HG03469 (cell line): ENCODE measurements around the gene CNDP1.
"Not testable (repeated sequence)": the region's sequence is repeated elsewhere in the genome, so short reads cannot be mapped to it uniquely, and the experiment has no call there.

ENCODE experiments used
- ATAC-seq: cut with Tn5 transposase; IDR thresholded peaks from one replicate; pipeline ENCODE4 v1.9.1; 2021; ENCODE audit warnings: mild to moderate bottlenecking, moderate library complexity, moderate number of reproducible peaks; ENCODE audit not compliant: unreplicated experiment

CNDP1 gene, protein sequence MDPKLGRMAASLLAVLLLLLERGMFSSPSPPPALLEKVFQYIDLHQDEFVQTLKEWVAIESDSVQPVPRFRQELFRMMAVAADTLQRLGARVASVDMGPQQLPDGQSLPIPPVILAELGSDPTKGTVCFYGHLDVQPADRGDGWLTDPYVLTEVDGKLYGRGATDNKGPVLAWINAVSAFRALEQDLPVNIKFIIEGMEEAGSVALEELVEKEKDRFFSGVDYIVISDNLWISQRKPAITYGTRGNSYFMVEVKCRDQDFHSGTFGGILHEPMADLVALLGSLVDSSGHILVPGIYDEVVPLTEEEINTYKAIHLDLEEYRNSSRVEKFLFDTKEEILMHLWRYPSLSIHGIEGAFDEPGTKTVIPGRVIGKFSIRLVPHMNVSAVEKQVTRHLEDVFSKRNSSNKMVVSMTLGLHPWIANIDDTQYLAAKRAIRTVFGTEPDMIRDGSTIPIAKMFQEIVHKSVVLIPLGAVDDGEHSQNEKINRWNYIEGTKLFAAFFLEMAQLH

DNA sequence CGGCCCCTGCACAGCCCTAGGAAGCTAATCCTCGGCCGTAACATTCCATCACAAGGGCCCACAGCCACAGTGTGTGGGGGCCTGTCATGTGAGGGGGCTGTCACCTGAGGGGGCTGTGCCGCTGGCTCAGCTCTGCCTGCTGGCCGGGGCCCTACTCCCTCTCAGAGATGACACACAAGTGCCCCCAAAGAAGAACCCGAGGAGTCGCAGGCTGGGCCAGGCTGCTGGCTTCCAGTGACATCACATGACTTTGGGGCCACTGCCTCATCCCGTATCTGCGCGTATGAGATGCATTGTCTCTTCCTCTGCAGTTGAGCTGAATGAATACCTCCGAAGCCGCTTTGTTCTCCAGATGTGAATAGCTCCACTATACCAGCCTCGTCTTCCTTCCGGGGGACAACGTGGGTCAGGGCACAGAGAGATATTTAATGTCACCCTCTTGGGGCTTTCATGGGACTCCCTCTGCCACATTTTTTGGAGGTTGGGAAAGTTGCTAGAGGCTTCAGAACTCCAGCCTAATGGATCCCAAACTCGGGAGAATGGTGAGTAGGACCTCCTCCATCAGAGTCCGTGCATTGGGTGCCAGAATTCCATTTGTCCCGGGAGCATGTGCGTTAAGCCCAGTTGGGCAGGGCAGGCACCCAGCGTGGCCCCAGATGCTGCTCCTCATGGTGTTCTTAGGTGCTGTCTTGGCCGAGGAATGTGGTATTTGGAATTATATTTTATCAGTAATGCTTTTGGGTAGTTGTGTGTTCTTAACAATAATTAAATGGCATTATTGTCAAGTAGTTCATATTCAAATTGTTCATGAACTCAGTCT lies at the start of gene CNDP1:
Gene CNDP1, plus strand, starts transcription at position 351 of the 820 bp plus-strand sequence. Its CDS starts 168 bp downstream, at position 519.
- ATAC-seq: no peak

DNA sequence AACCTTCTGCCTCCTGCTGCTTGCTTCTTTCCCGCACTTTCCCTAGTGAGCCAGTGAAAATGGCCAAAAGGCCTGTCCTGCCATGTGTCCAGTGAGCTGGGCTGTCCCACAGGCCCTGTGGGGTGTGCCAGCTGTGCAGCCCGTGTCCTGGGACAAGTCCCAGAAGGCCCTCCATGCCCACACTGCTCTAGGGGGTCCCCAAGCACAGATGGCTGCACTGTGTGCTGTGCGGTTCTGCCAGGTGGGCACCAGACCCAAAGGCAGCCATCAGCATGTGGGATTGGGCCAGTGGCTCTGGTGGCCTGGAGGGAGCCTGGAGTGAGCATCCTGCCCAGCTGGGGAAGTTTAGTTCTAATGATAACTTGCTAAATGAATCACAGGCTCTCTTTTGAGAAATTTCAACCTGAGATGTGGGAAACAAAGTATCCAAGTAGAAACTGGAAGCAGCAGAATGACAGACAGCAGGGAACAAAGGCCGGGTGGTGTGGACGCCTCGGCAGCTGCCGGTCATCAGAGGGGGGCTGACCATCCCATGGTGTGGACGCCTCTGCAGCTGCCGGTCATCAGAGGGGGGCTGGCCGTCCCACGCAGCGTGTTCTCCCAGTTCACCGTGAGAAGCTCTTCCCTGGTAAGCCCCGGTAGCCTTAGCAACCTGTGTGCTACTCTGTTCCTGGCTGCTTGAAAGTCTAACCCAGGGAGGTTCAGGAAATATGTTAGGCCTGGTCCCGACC lies 48.0 kb upstream of the CNDP1 start:
- no peak for ATAC-seq

DNA sequence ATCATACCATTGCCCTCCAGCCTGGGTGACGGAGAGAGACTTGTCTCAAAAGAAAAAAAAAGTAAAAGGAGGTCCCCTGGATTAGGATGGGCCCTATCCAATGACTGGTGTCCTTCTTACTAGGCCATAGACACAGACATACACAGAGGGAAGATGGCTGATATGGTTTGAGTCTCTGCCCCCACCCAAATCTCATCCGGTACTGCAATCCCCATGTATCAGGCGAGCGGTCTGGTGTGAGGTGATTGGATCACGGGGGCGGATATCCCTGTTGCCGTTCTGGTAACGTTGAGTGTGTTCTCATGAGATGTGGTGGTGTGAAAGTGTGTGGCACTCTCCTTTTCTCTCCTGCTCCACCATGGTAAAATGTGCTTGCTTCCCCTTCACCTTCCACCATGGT lies 45.9 kb upstream of the CNDP1 start:
- ATAC-seq: no peak

DNA sequence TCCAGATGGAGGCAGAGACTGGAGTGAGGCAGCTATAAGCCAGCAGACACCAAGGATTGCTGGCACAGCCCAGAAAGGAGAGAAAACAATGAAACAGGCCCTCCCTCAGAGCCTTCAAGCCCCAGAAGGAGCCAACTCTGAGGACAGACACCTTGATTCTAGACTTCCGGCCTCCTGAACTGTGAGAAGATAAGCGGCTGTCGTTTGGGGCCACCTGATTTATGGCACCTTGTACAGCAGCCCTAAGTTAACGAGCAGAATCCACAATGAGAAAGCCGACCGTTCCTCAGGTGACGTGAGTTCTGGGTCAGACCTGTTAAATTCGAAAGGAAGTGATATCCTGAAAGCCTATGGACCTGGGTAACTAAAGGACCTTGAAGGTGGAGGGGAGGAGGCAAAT lies 45.4 kb upstream of the CNDP1 start:
- no peak for ATAC-seq

DNA sequence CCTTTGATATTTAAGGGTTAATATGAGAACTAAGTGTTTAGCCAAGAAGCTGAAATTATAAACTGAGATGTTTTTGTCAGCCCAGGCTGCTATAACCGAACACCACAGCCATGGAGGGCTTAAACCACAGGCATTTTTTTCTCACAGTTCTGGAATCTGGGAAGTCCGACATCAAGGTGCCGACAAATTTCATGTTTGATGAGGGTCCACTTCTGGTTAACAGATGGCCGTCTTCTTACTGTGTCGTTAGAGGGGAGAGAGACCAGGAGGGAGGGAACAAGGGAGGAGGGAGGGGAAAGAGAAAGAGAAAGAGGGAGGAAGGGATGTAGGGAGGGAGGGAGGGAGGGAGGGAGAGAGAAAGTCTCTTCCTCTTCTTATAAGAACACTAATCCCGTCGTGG lies 44.6 kb upstream of the CNDP1 start:
- no peak for ATAC-seq

DNA sequence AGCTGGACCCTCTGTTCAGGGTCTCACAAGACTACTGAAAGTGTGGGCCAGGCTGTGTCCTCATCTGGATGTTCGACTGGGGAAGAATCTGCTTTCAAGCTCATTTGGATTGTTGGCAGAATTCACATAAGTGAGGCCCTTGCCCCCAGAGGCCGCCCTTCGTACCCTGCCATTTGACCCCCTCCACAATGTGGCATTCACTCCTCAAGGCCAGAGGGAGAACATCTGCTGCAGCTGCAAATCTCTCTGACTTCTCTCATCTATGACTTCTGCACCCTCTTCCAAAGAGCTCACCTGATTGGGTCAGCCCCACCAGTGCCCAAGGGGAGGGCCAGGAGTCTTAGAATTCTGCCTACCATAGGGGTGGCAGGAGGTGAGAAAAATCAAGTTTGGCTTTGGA lies 42.0 kb upstream of the CNDP1 start:
- no peak for ATAC-seq

DNA sequence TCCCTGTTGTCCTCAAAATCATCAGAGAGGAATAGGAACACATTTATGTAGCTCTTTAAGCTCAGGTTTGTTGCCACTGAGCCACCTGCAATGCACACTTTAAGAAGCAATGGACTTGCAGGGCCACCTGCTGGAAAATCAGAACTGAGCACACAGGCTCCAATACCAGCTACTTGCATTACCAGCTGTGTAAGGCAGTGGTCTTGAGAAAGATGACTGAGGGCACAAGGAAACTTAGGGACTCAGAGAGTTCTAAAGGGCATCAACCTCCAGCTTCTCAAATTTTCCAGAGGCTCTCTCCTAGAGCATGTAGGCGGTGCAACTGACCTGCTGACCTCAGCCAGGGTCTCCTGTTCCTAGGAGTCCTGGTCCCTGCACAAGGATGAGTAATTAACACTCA lies 40.6 kb upstream of the CNDP1 start:
- peak; percentile 18 for ATAC-seq

DNA sequence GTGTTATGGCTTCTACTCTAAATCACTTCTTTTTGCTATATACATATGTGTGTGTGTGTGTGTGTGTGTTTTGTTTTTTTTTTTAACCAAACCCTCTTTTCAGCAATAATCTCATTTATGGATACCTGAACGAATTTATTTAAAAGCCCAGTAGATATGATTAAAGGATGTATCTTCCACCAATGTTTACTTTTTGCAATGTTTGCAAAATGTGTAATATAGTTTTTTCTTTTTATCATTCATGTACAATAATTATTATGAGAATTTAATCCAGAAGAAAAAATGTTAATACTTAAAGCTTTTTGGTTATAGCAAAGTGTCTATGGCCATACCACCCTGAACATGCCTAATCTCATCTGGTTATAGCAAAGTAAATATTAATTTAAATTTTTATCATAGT lies 39.8 kb upstream of the CNDP1 start:
- ATAC-seq: no peak

DNA sequence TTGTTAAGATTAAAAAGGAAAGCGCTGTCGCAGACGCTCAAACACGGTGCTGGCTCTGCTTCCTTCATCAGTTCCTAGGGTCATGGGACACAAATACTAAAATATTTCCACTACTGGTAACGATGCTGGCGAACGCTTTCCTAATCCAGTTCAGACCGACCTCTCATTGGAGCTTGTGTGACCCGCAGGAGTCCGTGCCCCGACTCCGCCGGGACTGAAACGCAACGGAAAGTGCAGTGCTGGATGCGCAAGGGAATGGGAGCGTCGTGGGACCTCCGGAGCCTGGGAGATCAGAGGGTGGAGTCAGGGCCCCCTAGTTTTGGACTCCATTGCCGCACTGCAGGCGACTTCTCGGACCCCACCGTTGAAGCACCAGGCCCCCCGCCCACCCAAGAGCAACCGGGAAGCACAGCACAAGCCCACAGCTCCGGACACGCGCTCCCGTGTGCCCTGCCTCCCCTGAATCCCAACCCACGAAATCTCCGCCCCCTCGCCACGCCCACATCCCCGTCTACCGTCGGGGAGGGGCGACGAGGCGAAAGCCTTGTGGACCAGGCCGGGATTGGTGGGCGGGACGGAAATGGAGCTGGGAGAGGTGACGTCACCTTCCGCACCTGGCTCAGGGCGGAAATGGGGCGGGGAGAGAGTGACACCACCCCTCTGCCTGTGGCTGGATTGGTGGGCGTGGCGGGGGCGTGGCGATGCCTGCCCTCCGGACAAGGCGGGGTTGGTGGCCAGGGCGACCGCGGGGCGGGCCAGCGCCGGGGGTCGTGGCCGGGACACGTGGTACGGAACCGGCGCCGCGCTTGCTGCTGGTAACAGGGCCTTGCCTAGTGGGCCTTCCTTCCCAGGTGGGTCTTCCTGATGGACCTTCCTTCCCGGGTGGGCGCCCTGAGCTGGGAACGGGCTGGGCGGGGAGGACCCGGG lies 38.5 kb upstream of the CNDP1 start, which contains the start of gene CNDP2:
Gene CNDP2, plus strand, starts transcription at position 783 of the 927 bp plus-strand sequence. CDS start 3,611 bp downstream, outside the sequence.
- peak; percentile 53 for ATAC-seq

DNA sequence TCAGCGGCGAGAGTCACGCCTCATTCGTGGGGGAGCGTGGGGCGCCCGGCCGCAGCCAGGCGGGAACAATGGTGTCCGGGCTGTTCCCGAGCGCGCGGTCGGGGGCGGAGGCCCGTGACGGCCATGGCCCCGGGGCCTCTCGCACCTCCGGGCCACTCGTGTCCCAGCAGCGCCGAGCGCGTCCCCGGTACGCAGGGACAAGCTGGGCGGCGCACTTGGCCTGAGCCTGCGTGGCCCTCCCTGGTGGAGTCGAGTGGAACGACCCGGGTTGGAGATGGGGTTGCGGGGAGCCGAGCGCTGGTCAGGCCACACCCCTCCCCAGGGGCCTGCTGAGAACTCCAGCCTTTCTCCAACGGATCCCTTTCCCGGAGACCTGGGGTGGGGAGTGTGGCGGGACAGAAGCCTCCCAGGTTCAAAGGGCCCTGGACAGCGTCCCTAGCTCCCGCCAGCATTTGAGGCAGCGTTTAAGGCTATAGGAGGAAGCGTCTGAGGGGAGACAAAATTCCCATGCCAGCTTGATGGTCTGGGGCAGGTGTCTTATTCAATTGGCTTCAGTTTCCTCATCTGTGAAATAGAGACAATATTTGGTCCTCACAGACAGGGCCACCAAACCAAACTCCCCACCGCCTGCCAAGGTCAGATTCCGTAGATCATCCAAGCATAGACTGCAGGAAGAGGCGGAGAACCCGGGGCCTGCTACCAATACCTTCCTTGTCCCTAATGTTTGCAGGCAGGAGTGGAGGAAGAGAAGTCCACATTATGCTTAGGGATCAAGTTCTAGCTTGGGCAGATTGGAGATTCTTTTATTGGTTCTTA lies 37.6 kb upstream of the CNDP1 start:
- ATAC-seq: peak; percentile 9

DNA sequence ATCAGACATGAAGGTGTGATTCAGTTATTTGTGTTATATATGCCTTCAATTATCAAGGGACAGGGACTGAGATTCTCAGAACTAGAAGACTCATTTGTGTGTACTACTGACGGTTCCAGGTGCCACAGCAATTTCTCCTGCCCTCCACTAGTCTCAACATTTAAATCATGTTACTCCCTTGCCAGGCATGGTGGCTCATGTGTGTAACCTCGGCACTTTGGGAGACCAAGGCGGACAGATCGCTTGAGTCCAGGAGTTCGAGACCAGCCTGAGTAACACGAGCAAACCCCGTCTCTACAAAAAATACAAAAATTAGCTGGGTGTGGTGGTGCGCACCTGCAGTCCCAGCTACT lies 37.0 kb upstream of the CNDP1 start:
- ATAC-seq: no peak

DNA sequence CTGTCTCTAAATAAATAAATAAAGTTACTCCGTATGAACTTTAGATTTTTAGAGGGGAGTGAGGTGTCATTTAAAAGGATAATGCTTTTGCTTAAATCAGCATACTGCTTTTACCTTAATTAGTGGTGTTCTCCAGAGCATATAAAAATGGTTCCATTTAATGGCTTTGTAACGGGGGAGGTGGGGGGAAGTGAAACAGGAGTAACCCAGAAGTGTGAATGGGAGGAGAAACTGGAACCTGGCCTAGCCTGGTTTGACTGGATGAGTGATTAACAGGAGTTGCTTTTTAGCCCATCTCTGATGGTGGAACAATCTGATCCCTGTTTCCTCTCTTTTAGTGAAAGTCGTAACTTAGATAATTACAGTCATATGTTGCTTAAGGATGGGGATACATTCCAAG lies 36.5 kb upstream of the CNDP1 start:
- no peak for ATAC-seq

DNA sequence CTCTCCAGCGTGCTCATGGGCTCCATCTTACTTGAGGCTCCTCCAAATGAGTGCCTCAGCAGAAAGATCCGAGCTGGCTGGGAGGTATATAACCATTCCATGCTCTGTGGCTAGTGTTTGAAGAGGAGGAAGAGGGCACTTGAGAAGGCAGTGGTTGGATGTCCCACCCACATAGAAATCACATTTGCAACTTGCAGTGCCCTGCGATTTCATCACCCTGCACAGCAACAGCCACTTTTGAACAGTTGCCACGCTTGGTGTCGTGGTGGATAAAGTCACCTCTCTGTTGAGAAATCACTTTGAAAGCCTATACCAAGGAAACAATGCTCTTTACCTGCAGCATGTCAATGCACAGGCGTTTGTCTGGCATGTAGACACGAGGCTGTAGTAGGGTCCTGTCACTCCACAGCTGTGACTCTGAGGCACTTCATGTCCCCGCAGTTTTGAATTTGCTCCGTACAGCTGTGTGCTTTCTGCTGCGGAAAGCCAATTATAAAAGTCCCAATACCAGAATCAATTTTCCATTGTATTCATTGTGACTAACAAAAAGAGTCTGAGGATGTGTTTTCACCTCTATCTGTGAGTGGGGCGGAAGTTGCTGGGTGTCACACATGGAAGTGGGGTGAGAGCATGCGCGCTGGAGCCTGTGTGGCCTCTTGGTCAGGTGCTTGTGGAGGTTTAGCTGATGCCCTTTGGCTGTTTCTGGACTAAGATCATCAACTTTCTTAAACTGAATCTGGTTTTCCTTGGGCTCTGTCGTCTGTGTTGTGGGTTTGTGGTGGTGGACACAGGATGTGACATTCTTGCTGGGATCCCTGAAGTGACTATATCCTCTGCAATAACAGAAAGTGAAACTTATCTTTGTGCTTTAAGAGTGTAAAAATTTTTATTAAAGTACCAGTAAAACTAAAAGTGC lies 35.3 kb upstream of the CNDP1 start:
- peak; percentile 15 for ATAC-seq

DNA sequence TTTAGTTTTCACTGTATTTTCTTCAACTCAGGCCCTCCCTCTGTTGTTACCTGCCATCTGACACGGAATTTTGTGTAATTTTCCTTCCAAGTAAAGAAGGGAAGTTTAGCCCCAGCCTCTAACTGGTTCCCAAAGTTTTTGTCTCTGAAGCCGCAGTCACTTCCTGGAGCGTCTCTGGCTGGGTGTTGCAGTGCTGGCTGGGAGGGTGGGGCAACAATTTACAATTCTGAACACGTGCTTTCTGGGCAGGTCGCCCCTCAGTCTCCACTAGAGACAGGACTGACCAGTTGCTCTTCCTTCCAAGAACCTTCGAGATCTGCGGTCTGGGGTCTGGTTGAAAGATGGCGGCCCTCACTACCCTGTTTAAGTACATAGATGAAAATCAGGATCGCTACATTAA lies 34.7 kb upstream of the CNDP1 start:
- ATAC-seq: peak; percentile 31

DNA sequence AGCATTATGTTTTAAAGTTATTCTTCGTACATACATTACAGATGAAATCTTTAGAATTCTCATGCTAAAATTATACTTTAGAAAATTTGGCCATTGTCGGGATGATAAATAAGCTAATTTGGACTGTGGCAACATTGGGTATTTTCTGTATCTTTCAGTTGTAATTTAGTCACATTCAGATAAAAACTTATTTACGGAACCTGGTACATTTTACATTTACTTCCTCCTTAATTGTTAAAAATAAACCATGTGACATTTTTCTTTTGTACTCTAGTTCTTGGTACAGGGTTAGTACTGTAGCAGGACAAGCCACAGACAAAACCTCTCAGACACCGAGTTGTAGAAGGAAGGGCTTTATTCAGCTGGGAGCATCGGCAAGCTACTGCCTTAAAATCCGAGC lies 33.9 kb upstream of the CNDP1 start:
- ATAC-seq: no peak

DNA sequence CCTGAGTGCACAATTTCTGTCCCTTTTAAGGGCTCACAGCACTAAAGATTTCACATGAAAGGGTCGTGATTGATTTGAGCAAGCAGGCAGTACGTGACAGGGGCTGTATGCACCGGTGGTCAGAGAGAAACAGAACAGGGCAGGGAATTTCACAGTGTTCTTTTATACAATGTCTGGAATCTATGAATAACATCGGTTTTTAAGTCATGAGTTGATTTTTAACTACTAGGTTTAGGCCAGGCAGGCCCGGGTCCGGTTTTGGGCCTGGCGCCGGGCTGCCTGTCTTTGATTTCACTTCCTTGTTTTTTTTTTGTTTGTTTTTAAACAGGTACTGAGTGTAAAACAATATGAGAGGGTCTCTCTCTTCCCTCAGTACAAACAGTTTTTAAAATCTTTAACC lies 33.5 kb upstream of the CNDP1 start:
- ATAC-seq: not testable (repeated sequence)

DNA sequence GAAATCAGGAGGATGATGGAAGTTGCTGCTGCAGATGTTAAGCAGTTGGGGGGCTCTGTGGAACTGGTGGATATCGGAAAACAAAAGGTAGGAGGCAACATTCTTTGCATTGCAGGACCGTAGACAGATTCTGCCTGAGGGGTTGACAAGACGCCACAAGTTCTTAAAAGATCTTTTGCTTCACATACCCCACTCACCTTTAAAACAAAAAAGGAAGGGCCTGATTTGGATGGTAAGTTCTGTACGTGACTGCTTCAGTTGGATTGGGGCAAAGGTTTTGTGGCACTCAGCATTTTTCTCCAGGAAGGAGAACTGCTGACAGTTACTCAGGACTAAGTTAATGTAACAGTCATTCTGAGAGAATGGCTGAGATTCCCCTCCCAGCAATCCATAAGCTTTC lies 32.9 kb upstream of the CNDP1 start:
- ATAC-seq: no peak

DNA sequence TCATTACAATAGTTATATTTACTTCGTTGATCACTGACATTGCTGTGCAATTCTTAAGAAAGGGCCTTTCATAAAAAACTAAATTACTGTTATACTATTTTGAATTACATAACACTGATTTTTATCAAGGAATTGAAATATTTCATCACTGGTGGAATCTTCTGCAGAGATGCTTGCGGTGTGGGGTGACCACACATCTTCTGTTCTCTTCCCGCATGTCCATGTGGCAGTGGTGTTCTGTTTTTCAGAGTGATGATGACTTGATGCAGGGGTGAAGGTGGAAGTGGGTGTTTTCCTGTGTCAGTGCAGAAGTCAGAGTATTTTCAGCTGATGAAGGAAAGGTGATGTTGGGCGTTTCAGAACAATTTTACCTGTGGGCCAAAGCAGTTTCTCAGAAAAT lies 31.2 kb upstream of the CNDP1 start:
- no peak for ATAC-seq
